ENCODE data around the gene RABEPK. TPM values are rescaled to one million over a fixed set of nuclear protein-coding genes. Genes with fewer than 3 reads are reported as not detected.
"Not testable (repeated sequence)": the region's sequence is repeated elsewhere in the genome, so short reads cannot be mapped to it uniquely, and the experiment has no call there.

The RABEPK gene
- total RNA-seq, 4 donors from 2014 or later: 11.0 to 17.3 (median 15.4) TPM

GRCh38 chr9:125172031-125172755 is 28.1 kb upstream of the RABEPK start:
- H3K4me3 ChIP-seq (replicated peaks in 1 of 3): no peak overlapping the region
- intact Hi-C loops (cut with DNase I): no loop called here
- H3K9me3 ChIP-seq: no peaks in the 10 kb centered on the region
- H3K36me3 ChIP-seq: peaks cover 5% of the 10 kb centered on the region in 2 donors
- peaks cover 0 to 10% of the 10 kb centered on the region in 2 donors for H3K4me1 ChIP-seq
- DNase-seq: no peak
- WGBS, 2 donors: 66 to 78% methylated on average over 6 of the region's 6 CpGs
- H3K27me3 ChIP-seq: no peaks in the 10 kb centered on the region
- no peak for TF ChIP-seq POLR2A (IDR thresholded peaks at IDR 0.05)
- TF ChIP-seq CTCF (IDR thresholded peaks at IDR 0.05): no peak
- no peak overlapping the region for H3K27ac ChIP-seq

GRCh38 chr9:125176636-125177035 is 23.7 kb upstream of the RABEPK start:
- Histone ChIP-seq H3K9me3 (no peaks in the 10 kb centered on the region), H3K4me1 (peaks cover 0 to 10% of the 10 kb centered on the region in 2 donors), H3K27ac (no peak overlapping the region), H3K36me3 (no peaks in the 10 kb centered on the region), H3K4me3 (replicated peaks in 1 of 3) (no peak overlapping the region), H3K27me3 (no peaks in the 10 kb centered on the region)
- intact Hi-C loops (cut with DNase I): no loop called here
- WGBS, 2 donors: 88 to 96% methylated on average over 3 of the region's 3 CpGs
- no peak for DNase-seq
- TF ChIP-seq CTCF (IDR thresholded peaks at IDR 0.05): no peak
- no peak for TF ChIP-seq POLR2A (IDR thresholded peaks at IDR 0.05)

GRCh38 chr9:125177888-125178287 is 22.5 kb upstream of the RABEPK start:
- DNase-seq: no peak
- Histone ChIP-seq H3K9me3 (no peaks in the 10 kb centered on the region), H3K27me3 (no peaks in the 10 kb centered on the region), H3K4me1 (peaks cover 7 to 11% of the 10 kb centered on the region in 2 donors), H3K36me3 (no peaks in the 10 kb centered on the region), H3K27ac (no peak overlapping the region), H3K4me3 (replicated peaks in 1 of 3) (no peak overlapping the region)
- WGBS, 2 donors: 91 to 96% methylated on average over 1 of the region's 1 CpG
- intact Hi-C loops (cut with DNase I): no loop called here
- TF ChIP-seq CTCF (IDR thresholded peaks at IDR 0.05) (no peak), POLR2A (IDR thresholded peaks at IDR 0.05) (no peak)

- H3K27me3 ChIP-seq; H3K27ac ChIP-seq; DNase-seq; H3K4me3 ChIP-seq (replicated peaks in 1 of 3); H3K9me3 ChIP-seq; H3K36me3 ChIP-seq; intact Hi-C loops (cut with DNase I): not testable (repeated sequence)
- WGBS, 2 donors: 96% methylated on average over 4 of the region's 4 CpGs
- peaks cover 16 to 19% of the 10 kb centered on the region in 2 donors for H3K4me1 ChIP-seq
These were observed 20.6 kb upstream of the RABEPK start for GRCh38 chr9:125179776-125180175.

- no peak overlapping the region for H3K4me3 ChIP-seq (replicated peaks in 1 of 3)
- no peaks in the 10 kb centered on the region for H3K36me3 ChIP-seq
- TF ChIP-seq POLR2A (IDR thresholded peaks at IDR 0.05): no peak
- TF ChIP-seq CTCF (IDR thresholded peaks at IDR 0.05): no peak
- H3K27ac ChIP-seq: no peak overlapping the region
- WGBS, 2 donors: 95% methylated on average over 9 of the region's 9 CpGs
- H3K9me3 ChIP-seq: no peaks in the 10 kb centered on the region
- H3K4me1 ChIP-seq: peaks cover 19 to 22% of the 10 kb centered on the region in 2 donors
- DNase-seq: no peak
- H3K27me3 ChIP-seq: no peaks in the 10 kb centered on the region
- intact Hi-C loops (cut with DNase I): no loop called here
These were observed 19.5 kb upstream of the RABEPK start for GRCh38 chr9:125180876-125181275.

- H3K27me3 ChIP-seq; H3K4me3 ChIP-seq (replicated peaks in 1 of 3); DNase-seq; H3K36me3 ChIP-seq; intact Hi-C loops (cut with DNase I); H3K27ac ChIP-seq; H3K9me3 ChIP-seq: not testable (repeated sequence)
- WGBS, 2 donors: 96 to 98% methylated on average over 4 of the region's 4 CpGs
- H3K4me1 ChIP-seq: peaks cover 26 to 30% of the 10 kb centered on the region in 2 donors
These were observed 18.6 kb upstream of the RABEPK start for GRCh38 chr9:125181756-125182155.
